IPS-15b (cell line): ENCODE results near the gene CACNA2D2.

Experiments used
- H3K27me3 ChIP-seq: one replicate; pipeline ENCODE4 v1.6.1; 2013; ENCODE audit warnings: low read length; ENCODE audit not compliant: control insufficient read depth, insufficient read depth
- H3K36me3 ChIP-seq: one replicate; pipeline ENCODE4 v1.6.1; 2013; ENCODE audit warnings: low read length; ENCODE audit not compliant: control insufficient read depth, insufficient read depth
- H3K4me1 ChIP-seq: one replicate; pipeline ENCODE4 v1.6.1; 2013; ENCODE audit warnings: mild to moderate bottlenecking, low read length; ENCODE audit not compliant: control insufficient read depth, insufficient read depth
- H3K4me3 ChIP-seq: one replicate; pipeline ENCODE4 v1.5.1; 2013; ENCODE audit warnings: low read depth, low read length
- H3K9ac ChIP-seq: one replicate; pipeline ENCODE4 v1.6.1; 2013; ENCODE audit warnings: low read depth, mild to moderate bottlenecking, low read length
- H3K9me3 ChIP-seq: one replicate; pipeline ENCODE4 v1.6.1; 2013; ENCODE audit warnings: mild to moderate bottlenecking, low read length; ENCODE audit not compliant: control insufficient read depth, insufficient read depth

The CACNA2D2 gene

GRCh38 chr3:50428007-50428633 lies 75.3 kb downstream of the CACNA2D2 start:
- no peaks in the 10 kb centered on the region for H3K9me3 ChIP-seq
- no peak overlapping the region for H3K4me3 ChIP-seq
- no peak overlapping the region for H3K9ac ChIP-seq
- H3K27me3 ChIP-seq: no peaks in the 10 kb centered on the region
- no peaks in the 10 kb centered on the region for H3K4me1 ChIP-seq
- no peaks in the 10 kb centered on the region for H3K36me3 ChIP-seq

DNA sequence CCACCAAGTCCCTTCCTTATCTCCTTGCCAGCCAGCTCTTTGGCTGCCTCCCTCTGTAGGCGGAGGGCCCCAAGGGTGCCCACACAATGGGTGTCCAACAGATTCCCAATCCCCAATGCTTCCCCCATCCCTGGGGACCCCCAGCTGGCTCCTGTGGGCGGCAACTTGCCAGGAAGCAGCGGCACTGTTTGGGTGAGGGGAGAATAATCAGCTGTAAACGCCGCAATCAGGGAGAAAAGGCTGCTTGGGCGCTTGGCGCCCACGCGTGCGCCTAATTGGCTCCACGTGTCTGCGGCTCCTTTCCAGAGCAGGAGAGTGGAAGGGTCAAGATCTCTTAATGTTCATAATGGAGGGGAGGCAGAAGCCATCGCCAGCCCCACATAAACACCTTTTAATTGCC lies 76.2 kb downstream of the CACNA2D2 start:
- no peaks in the 10 kb centered on the region for H3K27me3 ChIP-seq
- no peaks in the 10 kb centered on the region for H3K36me3 ChIP-seq
- H3K4me3 ChIP-seq: no peak overlapping the region
- no peaks in the 10 kb centered on the region for H3K9me3 ChIP-seq
- no peak overlapping the region for H3K9ac ChIP-seq
- H3K4me1 ChIP-seq: no peaks in the 10 kb centered on the region

DNA sequence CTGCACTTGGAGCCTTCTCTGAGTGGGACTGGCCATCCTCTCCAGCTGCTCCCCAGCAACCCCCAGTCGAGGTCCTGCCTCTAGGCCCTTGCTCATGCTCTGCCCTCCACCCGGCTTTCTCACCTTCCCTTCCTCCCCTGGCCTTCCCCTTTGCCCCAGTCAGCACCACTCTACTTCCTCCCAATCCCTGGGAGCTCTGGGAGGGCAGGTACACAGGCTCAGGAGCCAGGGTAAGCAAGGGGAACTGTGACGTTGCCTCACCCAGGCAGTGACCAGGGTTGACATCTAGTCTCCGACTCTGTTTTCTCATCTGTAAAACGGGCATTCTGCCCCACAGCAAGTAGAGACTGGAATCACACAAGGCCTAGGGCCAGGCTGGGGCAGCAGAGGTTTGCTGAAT lies 77.5 kb downstream of the CACNA2D2 start:
- no peak overlapping the region for H3K4me3 ChIP-seq
- no peaks in the 10 kb centered on the region for H3K36me3 ChIP-seq
- no peak overlapping the region for H3K9ac ChIP-seq
- no peaks in the 10 kb centered on the region for H3K4me1 ChIP-seq
- no peaks in the 10 kb centered on the region for H3K9me3 ChIP-seq
- H3K27me3 ChIP-seq: no peaks in the 10 kb centered on the region

GRCh38 chr3:50423543-50423942 lies 79.9 kb downstream of the CACNA2D2 start:
- no peaks in the 10 kb centered on the region for H3K9me3 ChIP-seq
- H3K36me3 ChIP-seq: no peaks in the 10 kb centered on the region
- H3K4me3 ChIP-seq: no peak overlapping the region
- H3K27me3 ChIP-seq: no peaks in the 10 kb centered on the region
- H3K9ac ChIP-seq: no peak overlapping the region
- H3K4me1 ChIP-seq: no peaks in the 10 kb centered on the region

DNA sequence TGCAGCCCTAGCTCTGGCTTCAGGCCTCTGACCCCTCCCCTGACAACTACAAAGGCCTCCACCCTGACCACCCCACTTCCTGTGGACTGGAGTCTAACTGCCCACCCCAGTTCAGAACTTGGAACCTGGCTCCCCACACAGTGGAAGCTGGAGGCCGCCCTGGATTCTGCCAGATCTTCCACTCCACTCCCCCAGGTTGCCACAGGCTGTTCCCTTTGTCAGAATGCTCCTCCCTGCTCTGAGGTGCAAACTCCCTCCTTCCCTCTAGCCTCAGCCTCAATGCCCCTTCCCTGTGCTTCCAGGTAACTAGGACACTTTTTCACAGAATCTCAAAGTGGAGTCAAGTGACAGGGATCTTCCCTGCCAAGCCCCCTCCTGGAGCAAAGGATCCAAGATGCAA lies 81.3 kb downstream of the CACNA2D2 start:
- Histone ChIP-seq H3K4me3 (no peak overlapping the region), H3K27me3 (no peaks in the 10 kb centered on the region), H3K4me1 (no peaks in the 10 kb centered on the region), H3K36me3 (no peaks in the 10 kb centered on the region), H3K9me3 (no peaks in the 10 kb centered on the region), H3K9ac (no peak overlapping the region)

GRCh38 chr3:50419595-50420370 lies 83.7 kb downstream of the CACNA2D2 start:
- no peak overlapping the region for H3K4me3 ChIP-seq
- no peaks in the 10 kb centered on the region for H3K36me3 ChIP-seq
- no peaks in the 10 kb centered on the region for H3K27me3 ChIP-seq
- H3K9me3 ChIP-seq: no peaks in the 10 kb centered on the region
- H3K4me1 ChIP-seq: no peaks in the 10 kb centered on the region
- no peak overlapping the region for H3K9ac ChIP-seq

DNA sequence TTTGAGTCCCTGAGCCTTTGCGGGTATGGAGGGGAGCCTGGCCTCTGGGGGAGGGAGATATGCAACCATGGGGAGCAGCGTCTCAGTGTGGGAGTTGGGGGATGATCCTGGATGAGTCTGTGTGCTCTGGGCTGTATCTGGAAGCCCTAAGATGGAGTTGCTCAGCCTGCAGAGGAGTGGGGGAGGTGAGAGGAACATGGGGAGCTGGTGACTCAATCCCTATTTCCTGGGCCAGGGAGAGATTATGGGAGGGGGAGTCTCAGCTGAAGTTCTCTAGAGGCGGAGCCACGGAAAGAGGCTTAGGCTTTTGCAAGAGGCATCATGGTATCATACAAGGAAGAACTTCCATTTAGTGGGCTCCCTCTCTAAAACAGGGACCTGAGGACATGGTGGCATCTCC lies 84.6 kb downstream of the CACNA2D2 start:
- Histone ChIP-seq H3K4me1 (no peaks in the 10 kb centered on the region), H3K9ac (no peak overlapping the region)

GRCh38 chr3:50417637-50418033 lies 85.8 kb downstream of the CACNA2D2 start:
- H3K4me3 ChIP-seq: no peak overlapping the region
- H3K4me1 ChIP-seq: no peaks in the 10 kb centered on the region
- H3K27me3 ChIP-seq: no peaks in the 10 kb centered on the region
- no peak overlapping the region for H3K9ac ChIP-seq
- no peaks in the 10 kb centered on the region for H3K9me3 ChIP-seq
- H3K36me3 ChIP-seq: no peaks in the 10 kb centered on the region

More for the DNA sequence above, 84.6 kb downstream of the CACNA2D2 start:
- Histone ChIP-seq H3K27me3 (no peaks in the 10 kb centered on the region), H3K4me3 (no peak overlapping the region), H3K9me3 (no peaks in the 10 kb centered on the region), H3K36me3 (no peaks in the 10 kb centered on the region)

DNA sequence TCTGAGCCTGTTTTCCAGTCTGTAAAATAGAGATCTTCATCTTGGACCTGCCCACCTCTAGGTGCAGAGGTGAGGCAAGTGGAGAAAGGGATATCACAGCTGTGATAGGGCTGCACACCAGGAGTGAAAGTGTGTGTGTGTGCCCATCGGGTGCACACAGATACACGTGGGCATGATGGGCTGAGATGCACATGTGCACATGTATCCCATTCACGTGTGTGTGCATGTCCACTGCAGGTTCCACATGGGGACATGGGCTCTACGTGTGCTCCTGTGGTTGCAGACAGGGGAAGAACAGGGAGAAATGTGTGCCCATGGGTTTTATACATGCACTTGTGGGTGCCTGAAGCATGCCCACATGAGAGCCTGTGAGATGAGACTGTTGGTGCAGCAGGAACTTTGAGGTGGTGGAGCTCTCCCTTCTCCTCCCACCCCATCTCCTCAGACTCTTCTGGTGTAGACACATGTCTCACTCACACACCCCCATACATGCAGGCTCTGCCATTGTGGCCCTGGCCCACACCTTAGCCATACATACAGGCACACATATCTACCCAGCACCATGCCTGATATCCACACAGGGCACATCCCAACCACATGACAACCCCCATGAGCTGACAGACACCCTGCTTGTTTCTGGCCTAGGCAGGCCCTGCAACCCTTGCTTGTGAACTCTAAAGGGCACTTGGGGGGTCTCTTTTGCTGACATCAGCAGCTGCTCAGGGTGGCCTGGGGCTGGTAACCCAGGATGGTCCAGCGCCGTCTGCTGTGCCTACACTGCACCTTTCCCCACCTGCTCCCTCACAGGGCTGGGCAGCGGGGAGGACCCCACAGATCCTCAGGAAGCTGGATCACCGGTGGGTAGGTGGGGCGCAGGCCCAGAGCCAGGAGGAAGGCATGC lies 86.4 kb downstream of the CACNA2D2 start:
- Histone ChIP-seq H3K27me3 (no peaks in the 10 kb centered on the region), H3K36me3 (no peaks in the 10 kb centered on the region), H3K4me1 (no peaks in the 10 kb centered on the region), H3K9me3 (no peaks in the 10 kb centered on the region), H3K9ac (no peak overlapping the region), H3K4me3 (no peak overlapping the region)

- H3K9ac ChIP-seq: no peak overlapping the region
- H3K36me3 ChIP-seq: no peaks in the 10 kb centered on the region
- H3K27me3 ChIP-seq: no peaks in the 10 kb centered on the region
- no peak overlapping the region for H3K4me3 ChIP-seq
- H3K9me3 ChIP-seq: no peaks in the 10 kb centered on the region
- H3K4me1 ChIP-seq: no peaks in the 10 kb centered on the region
Measured at GRCh38 chr3:50415816-50416215, 87.6 kb downstream of the CACNA2D2 start.

DNA sequence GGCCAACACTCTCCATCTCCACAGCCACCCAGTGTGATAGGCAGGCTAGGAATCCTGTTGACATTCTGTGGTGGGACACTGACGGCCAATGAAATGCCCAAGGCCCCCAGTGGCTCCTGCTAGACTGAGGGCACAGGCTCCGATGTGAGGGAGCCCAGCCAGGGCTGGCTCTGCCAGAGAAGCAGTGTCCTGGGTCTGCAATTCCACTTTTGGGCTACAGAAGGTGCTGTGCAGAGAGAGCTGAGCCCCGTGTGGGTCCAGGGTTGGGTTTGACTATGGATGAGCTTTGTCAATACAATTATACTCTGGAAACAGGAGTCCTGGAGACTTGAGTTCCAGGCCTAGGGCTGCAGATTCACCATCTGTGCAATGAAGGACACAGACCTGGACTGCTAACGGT lies 88.4 kb downstream of the CACNA2D2 start:
- no peaks in the 10 kb centered on the region for H3K9me3 ChIP-seq
- no peaks in the 10 kb centered on the region for H3K27me3 ChIP-seq
- H3K9ac ChIP-seq: no peak overlapping the region
- H3K4me1 ChIP-seq: no peaks in the 10 kb centered on the region
- H3K4me3 ChIP-seq: no peak overlapping the region
- H3K36me3 ChIP-seq: no peaks in the 10 kb centered on the region
